ENCODE data around the gene RCCD1. TPM values are rescaled to one million over a fixed set of nuclear protein-coding genes. Genes with fewer than 3 reads are reported as not detected.

RCCD1 gene
- total and polyA plus RNA-seq, 2 donors (not counting 1 experiment from before 2014, with no cell fraction given) = 11.0 to 20.5 TPM

DNA sequence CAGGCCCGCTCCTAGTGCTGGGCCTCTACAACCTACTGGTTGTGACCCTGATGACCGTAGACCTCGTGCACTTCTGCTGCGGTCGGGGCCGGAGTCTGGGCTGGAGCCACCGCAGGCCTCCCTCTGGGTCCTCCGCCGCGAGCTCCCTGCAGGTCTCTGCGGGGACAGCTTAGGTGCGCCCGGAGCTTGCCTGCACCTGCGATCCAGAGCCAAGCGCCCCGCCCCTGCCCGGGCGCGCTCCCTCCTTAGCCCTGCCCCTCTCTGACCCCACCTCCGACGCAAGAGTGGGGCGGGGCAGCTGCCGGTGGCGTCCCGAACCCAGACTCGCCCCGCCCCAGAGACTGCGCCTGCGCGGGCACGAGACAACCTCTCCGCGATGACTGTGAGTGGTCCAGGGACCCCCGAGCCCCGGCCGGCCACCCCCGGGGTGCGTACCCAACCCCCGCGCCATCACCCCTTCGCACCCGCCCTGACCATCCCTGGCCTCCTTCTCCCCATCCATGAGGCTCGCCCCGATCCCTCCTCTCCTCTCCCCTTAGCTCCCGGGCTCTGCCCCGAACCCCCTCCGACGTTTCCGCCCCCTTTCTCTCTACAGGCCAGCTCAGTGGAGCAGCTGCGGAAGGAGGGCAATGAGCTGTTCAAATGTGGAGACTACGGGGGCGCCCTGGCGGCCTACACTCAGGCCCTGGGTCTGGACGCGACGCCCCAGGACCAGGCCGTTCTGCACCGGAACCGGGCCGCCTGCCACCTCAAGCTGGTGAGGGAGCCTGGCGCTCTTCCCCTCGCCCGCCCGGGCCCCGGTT, 19.5 kb upstream of the RCCD1 start, which contains the start of gene UNC45A:
Gene UNC45A (plus strand): TSS at position 337 of the 803 bp plus-strand sequence. CDS start 40 bp downstream, at position 377.
- Mint-ChIP-seq H3K9me3 (ENCODE audit: insufficient read depth) (no peaks in the 10 kb centered on the region), H3K4me3 (peak within 1 kb of the TSS; percentile 99), H3K4me1 (peaks cover 41% of the 10 kb centered on the region), H3K27me3 (no peaks in the 10 kb centered on the region), H3K27ac (peak within 1 kb of the TSS; percentile 98)
- Histone ChIP-seq H3K4me1 (ENCODE audit: control insufficient read depth in 2 of 2, insufficient read depth in 2 of 2, low read length in 2 of 2) (peaks cover 35 to 56% of the 10 kb centered on the region in 2 donors), H3K36me3 (replicated peaks in 1 of 2; ENCODE audit: control extremely low read depth in 1 of 2, control insufficient read depth in 1 of 2, extremely low read depth in 1 of 2, insufficient read depth in 2 of 2, low read length in 1 of 2) (peaks cover 3 to 27% of the 10 kb centered on the region in 2 experiments), H3K27me3 (replicated peaks in 1 of 4; ENCODE audit: control extremely low read depth in 1 of 4, control insufficient read depth in 3 of 4, insufficient read depth in 4 of 4, low read length in 3 of 4) (no peaks in the 10 kb centered on the region), H3K9me3 (ENCODE audit: control extremely low read depth in 1 of 3, control insufficient read depth in 2 of 3, insufficient read depth in 1 of 3, low read length in 2 of 3) (no peaks in the 10 kb centered on the region), H3K4me2 (replicated peaks; ENCODE audit: low read depth, low read length, poor library complexity, severe bottlenecking) (peak within 1 kb of the TSS; percentile 88), H2AFZ (ENCODE audit: insufficient read depth, low read depth, low read length, poor library complexity, severe bottlenecking) (peak within 1 kb of the TSS; percentile 98), H3K79me2 (ENCODE audit: control insufficient read depth, insufficient read depth, low read length) (peaks cover 14% of the 10 kb centered on the region), H3K4me3 (ENCODE audit: control extremely low read depth in 1 of 5, extremely low read depth in 1 of 5, insufficient read depth in 1 of 5, low read depth in 2 of 5, low read length in 4 of 5) (peak within 1 kb of the TSS; percentile 36 to 87 (median 81)), H3K27ac (ENCODE audit: low read length in 2 of 2) (peak within 1 kb of the TSS; percentile 53 to 74), H4K20me1 (ENCODE audit: control insufficient read depth, insufficient read depth, low read length, poor library complexity, severe bottlenecking) (peaks cover 9% of the 10 kb centered on the region), H3K9ac (ENCODE audit: low read length) (peak within 1 kb of the TSS; percentile 77)
- TF ChIP-seq EZH2 (IDR thresholded peaks at IDR 0.05; ENCODE audit: borderline replicate concordance, insufficient read depth, low read depth, low read length, poor library complexity, severe bottlenecking) (no peak), CTCF (IDR thresholded peaks at IDR 0.05) (no peak)
- POLR2A ChIA-PET = interaction anchor here (0.5 to 6.9 kb wide), 13 partner anchors 9 to 704 kb away, joined by 3 to 66 read pairs (median 5); partner anchors contain the start of genes BLM, FES, MAN2A2 and RCCD1
- CTCF ChIA-PET = interaction anchor here (0.6 to 9.5 kb wide), 24 partner anchors 9 to 794 kb away, joined by 3 to 260 read pairs (median 5); partner anchors contain the start of genes BLM, FES, GDPGP1 and IQGAP1
- peak; percentile 76 for ATAC-seq (ENCODE audit: low read depth)
- peak; percentile 96 for DNase-seq
- intact Hi-C loops (cut with micrococcal nuclease) = loop anchor here (1.0 to 10.0 kb wide), 10 partner anchors 19 to 1240 kb away; partner anchors contain the start of genes AP3S2, BLM, IDH2 and IQGAP1
- WGBS (ENCODE audit: insufficient coverage) = under 1% methylated on average over 62 of the region's 65 CpGs
